Measurements from ENCODE around the gene BUD13.

Gene BUD13

DNA sequence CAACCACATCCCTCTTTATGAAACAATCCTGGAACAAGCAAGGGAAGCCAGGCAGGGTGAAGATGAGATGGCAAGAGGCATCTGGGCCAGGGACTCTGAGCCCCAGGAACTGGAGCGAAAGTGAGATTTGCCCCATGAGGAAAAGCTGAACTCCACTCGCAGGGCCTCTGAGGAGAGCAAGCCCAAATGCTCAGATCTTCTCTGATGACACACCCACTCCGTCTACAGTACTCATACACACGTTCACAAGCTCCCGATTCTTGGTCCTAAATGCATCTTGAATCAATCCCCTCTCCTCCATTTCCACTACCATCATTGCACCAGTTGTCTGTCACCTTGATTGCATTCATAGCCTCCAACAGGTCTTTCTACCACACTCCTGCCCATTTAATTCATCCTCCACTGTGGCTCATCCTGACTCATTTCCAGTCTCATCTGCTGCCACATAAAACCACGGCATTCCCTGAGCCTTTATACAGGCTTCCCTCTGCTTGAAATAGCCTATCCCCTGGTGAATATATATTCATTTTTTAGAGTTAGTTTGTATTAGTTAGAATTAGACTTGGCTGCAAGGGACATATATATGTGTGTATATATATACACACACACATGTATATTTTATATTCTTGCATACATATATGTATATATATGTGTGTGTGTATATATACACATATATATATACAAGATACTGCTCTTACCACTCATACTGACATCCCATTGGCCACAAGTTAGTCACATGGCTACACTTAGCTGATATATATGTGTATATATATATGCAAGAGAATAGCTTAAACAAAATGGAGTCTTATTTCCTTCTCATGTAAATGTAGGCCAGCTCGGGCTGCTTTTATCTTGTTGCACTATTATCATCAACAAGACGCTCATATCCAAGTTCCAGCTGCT lies 20.3 kb upstream of the BUD13 start:
- DNase-seq (ENCODE audit: low read depth) = peak; percentile 48

DNA sequence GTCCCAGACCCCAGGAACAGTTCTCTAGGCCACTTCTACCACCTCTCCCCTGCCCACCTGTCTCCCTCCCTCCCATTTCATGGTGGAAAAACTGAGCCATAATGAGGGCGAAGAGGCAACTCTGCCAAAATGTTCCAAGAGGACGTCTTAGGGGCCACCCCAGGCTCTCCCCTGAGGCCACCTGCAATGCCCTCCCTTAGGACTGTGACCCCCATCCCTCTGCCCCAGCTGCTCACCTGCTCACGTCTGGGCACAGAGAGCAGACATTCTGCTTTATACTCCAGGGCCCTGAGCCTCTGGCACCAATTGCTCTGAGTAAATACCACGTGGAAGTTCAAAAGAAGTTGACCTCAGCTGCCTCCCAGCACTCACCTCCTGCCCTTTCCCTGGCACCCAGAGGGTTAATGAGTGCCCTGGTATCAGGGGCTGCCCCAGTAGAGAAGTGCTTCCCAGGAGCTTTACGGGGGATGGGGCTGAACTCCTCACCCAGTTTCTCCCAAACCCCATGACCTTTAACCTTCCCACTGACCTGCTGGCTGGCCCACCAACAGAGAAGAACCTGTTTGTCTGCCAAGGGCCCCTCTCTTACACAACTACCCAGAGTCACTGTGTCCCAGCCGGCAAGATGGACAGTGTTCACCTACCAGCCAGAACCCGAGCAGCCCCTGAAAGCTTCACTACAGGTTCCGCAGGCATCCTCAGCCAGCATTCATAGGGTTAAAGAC lies 19.5 kb upstream of the BUD13 start:
- DNase-seq (ENCODE audit: low read depth) = no peak

DNA sequence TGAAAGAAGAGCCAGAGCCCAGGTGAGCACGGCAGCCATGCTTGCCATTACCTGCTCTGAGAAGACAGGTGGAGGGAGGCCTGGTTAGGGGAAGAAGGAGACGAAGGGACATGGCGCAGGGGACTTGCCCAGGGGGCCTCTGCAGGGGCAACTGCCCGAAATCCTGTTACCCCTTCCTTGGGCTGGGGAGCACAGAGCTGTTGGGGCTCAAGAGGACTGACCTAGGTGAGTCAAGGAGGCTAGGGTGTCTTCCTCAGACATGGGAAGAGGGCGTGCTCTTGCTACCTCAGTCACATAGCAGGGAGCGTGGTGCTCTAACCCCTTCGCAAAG lies 19.0 kb upstream of the BUD13 start, which contains the start of gene APOA5:
TSS of gene APOA5 (minus strand) at position 67 of the 331 bp plus-strand sequence. CDS start at position 48, 19 bp downstream.
- DNase-seq (ENCODE audit: low read depth) = no peak

DNA sequence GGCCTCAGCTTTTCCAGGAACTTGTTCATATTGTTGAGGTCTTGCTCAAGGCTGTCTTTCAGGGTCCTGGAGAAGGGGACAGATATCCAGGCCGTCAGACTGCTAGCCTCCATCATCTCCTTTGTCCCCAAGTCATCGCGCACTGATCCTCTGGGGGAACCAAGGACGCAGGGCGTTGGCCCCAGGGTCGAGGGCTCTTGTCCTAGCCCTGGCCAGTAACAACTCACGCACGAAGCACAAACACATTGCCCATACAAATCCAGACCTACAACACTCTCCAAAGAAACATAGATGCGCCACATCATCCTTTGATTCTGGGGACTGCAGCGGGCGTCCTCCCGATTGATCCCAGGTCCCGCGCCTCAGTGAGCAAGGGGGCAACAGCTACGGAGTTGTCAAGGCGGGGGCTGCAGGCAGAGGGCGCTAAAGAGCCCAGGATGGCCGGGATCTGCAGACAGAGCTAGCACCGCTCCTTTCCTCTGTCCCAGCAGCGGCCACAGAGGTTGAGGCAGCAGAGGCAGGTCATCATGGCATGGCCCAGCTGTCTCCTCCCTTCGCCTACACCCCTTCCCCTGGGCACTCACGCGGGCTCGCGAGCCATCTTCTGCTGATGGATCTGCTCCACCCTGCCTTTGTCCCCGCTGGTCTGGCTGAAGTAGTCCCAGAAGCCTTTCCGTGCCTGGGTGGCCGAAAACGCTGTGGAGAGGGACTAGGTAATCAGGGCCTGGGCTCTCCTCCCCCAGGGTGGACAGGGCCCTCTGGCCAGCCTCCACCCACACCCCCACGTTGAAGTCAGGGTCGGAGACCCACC lies 18.4 kb upstream of the BUD13 start:
- DNase-seq (ENCODE audit: low read depth) = peak; percentile 42

DNA sequence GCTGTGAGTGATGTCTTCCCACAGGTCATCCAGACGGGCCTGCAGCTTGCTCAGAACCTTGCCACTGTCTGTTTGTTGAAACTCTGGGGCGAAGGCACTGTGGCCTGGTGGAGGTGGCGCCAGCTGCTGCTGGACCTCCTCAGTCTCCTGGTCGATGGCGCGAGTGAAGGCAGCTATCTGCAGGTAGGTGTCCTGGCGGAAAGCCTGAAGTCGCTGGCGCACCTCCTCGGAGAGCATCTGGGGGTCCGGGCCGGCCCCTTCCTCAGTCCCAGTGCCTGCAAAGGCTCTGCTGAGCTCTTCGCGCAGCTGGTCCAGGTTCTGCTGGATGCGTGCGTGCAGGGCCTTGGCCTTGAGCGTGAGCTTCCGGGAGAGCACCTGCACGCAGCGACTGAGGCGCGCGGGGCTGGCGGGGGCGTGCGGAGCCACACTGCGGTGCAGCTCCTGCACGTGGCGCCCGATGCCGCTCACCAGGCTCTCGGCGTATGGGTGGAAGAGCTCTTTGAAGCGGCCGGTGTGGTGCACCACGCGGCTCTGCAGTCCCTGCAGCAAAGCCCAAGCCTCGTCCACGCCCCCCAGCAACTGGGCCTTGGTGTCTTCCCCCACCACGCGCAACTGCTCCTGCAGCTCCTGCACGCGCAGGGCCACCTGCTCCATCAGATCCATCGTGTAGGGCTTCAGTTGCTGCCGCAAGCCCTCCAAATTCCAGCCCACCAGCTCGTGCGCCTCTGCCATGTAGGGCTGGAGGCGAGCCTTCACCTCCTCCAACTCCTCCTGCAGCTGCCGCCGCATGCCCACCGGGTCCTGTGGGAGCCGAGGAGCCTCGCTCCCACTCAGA lies 17.6 kb upstream of the BUD13 start:
- DNase-seq (ENCODE audit: low read depth) = no peak

DNA sequence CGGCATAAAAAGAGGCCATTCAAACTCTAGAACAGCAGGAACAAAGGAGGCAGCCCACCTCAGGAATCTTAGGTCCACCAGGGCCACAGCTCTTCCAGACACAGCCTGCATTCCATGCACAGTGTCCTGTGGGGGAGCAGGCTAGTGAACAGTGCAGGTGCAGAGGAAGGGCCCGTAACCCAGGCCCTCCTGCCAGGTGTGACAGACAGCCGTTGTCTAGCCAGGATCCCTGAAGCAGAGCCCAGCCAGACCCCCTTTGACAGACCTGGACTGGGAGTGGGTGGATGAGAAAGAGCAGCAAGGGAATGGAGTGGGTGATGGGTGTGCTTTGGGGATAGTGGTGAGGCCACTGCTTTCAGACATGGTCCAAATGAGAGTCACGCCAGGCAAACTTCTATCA lies 16.2 kb upstream of the BUD13 start:
- DNase-seq (ENCODE audit: low read depth) = no peak

DNA sequence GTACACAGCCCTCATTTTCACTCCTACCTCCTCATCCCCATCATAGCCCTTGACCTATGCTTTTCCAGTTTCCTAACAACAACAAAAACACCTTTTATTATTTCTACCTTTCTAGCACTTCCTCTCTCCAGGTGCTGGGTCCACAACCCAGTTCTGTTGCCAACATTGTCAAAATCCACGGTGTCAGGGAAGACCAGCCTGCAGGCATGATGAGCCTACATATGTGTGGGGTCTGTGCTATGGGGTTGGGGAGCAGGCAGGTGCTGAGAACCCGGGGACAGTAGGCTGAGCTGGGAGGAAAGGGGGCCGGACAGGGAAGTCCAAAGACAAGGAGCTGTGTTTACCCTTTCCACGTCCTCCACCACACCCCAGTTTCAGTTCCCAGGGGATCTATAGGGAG lies 15.7 kb upstream of the BUD13 start:
- DNase-seq (ENCODE audit: low read depth) = no peak

DNA sequence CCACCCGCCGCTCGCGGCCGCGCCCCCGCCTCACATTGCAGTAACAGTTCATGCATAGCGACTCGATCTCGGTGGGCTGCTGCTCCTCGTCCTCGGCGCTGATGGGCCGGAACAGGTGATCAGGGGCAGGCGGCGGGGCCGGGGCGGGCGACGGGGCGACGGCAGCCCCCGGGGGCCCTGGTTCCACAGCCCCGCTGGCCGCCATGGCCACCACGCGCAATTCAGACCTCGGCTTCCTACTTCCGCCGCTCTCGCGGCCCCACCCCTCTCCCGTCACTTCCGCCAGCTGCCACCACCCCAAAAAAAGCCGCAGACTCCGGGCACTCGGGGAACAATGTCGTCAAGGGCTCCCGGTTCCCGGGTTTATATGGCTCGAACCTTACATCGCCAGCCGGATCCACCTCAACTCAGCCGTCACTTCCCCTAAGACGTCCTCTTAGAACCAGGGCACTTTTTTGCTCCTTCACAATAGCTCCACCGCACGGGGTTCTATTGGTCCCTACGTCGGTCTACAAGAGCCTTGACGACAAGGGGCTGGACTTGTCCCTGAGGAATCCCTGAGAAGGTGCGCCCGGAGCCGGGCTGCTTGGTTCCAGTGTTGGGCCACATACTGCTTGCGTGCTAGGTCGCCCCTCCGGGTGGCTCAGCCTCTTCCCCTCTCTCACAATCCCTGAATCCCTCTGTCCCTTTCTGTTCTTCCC lies 15.1 kb upstream of the BUD13 start, which contains the start of gene ZPR1:
TSS of gene ZPR1 (minus strand) at position 238 of the 701 bp plus-strand sequence. CDS start at position 205, 33 bp downstream.
- DNase-seq (ENCODE audit: low read depth) = peak; percentile 58

DNA sequence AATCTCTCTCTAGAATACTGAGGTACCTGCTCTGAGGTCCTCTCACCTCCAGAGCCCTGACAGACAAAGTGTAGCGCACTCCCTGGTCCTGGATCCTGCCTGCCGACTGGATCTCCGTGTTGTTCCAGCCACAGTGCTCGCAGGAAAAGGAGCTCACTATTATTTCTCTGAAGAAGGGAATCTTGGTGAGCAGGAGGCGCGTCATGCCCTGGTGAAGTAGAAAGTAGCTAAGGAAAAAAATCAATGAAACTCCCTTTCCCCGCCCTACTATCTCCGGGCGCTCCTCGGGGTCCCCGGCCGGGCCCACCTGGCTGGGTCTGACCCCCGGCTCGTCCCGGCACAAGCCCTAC lies 14.6 kb upstream of the BUD13 start:
- DNase-seq (ENCODE audit: low read depth) = peak; percentile 21

DNA sequence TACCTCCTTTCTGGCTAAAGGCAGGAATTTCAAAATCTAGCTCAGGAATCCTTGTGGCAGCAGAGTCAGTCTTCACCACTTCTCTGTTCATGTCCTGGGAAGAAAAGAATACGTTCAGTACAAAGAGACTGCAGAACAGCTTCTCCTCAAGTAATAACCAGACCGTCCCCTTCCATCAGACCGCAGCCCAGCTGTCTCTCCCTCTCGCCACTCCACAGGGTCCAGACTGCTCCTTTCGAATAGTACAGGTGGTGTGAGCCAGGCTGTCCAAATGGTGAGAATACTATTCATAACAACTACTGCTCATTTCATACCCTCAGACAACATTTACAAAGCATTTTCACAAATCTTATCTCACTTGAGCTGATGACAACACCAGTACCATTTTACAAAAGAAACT lies 14.2 kb upstream of the BUD13 start:
- no peak for DNase-seq (ENCODE audit: low read depth)

DNA sequence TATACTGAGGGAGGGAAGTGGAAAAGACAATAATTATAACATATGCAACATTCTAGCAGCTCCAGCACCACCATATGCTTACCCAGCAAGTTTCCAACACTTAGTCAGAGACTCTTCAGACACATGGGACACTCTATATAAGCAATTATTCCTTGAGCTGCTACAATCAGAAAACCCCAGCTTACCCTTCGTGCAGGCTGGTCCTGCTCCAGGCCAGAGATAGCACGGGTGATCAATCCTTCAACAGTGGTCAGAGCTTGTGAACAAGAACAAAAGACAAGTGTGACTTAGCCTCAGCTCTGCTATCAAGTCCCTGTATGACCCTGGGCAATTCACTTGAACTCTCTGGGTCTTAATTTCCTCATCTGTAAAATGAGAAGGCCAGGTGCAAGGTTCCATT lies 13.5 kb upstream of the BUD13 start:
- no peak for DNase-seq (ENCODE audit: low read depth)

DNA sequence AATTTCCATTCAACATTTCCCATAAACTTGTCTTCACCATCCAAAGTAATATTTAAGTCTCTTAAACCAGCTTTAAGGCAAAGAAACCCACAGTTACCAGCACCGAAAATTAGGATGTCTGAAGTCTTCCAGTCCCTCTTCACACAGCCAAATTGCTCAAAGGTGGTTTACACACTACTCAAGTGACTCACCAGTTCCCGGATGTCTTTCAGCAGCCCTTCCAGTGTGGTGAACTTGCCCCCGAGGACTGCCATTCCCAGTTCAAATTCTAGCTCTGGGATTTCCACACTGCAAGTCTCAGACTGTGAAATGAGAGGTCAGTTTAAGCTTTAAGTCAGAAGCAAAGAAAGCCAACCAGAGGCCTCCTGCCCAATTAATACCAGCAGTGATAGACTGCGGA lies 9.9 kb upstream of the BUD13 start:
- DNase-seq (ENCODE audit: low read depth) = peak; percentile 67

DNA sequence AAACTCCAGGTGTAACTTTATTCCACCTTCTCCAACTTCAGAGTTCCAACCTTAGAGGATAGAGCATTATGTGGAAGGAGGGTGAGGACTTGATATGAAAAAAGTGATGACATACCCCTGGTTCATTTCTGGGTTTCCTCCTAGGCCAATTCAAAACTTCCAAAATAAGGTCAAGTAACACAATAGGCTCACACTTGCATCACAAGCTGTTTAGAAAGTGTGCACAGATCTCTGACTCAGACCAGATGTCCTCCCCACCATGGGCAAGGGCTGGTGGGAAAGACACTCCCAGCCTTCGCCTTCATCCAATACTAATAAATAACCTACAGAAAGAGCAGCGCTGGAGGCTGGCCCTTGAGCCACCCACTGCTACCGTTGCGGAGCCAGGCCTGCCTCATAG lies 5.8 kb upstream of the BUD13 start:
- peak; percentile 27 for DNase-seq (ENCODE audit: low read depth)

DNA sequence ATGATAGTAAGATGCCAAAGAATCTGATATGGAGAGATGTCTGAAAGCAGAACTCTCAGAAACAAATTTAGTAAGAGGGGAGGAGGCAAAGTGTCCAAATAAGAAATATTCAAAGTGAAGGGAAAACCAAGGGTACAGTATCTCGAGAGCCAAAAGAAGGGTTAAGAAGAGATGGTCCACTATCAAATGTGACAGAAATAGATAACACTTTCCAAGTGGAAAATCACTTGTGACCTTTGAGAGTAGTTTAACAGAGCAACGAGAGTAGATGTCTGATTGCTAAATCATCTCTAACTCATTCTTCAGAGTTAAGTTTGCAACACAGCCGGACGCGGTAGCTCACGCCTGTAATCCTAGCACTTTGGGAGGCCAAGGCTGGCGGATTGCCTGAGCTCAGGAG lies 4.3 kb upstream of the BUD13 start:
- DNase-seq (ENCODE audit: low read depth) = peak; percentile 20

DNA sequence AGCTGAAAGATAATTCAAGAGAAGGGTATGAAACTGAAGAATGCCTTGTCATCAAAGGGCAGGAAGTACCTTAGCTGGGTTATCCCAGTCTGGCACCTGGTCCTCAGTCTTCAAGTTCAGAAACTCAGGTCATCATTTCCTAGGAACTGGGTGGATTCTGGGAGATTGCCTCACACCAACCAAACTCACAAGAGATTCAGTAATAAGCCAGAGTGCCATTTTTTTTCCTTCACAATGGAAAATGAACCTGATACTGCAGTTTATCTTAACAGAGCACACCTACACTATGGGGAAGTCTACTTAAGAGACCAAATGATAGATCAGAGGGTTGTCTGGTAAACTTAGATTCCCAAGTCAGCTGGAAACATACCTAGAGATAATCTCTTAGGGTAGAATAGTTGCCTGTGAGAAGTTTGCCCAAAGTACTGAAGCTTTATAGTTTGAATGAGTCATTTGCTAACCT lies 3.8 kb upstream of the BUD13 start:
- DNase-seq (ENCODE audit: low read depth) = no peak

DNA sequence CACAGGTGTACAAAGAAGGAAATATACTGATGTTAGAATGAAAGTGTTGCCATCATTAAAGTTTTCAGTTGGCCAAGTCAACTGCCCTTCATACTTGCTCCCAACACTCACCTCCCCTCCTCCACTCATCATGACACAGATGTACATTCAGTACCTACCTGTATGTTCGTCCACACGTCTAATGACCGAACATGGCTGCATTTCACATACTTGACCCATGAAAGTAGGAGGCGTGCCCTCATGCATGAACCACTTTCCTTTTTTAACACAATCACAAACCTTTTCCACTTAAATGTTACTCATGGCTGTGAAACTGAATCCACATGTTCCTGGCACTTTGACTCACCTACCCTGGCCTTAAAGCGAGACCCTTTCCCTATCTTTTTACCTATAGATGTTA lies 3.2 kb upstream of the BUD13 start:
- no peak for DNase-seq (ENCODE audit: low read depth)

DNA sequence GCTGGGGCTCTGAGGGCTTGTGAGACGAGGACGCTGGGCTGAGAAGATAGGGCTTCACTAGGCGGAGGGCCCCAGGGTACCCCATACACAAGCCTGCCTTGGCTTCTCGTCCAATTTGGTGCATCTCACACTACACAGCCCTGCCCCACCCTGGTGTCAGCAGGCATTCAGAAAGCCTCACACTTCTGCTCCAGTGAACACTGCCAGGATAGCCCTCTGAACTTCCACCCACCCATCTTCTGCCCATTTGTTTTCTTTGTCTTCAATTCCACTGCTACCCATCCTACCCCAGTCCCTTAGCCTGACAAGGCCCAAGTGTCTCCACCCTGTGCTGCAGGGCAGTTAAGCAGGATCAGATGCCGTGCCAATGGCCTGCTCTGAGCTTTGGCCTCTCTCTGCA lies 1.9 kb upstream of the BUD13 start:
- no peak for DNase-seq (ENCODE audit: low read depth)

DNA sequence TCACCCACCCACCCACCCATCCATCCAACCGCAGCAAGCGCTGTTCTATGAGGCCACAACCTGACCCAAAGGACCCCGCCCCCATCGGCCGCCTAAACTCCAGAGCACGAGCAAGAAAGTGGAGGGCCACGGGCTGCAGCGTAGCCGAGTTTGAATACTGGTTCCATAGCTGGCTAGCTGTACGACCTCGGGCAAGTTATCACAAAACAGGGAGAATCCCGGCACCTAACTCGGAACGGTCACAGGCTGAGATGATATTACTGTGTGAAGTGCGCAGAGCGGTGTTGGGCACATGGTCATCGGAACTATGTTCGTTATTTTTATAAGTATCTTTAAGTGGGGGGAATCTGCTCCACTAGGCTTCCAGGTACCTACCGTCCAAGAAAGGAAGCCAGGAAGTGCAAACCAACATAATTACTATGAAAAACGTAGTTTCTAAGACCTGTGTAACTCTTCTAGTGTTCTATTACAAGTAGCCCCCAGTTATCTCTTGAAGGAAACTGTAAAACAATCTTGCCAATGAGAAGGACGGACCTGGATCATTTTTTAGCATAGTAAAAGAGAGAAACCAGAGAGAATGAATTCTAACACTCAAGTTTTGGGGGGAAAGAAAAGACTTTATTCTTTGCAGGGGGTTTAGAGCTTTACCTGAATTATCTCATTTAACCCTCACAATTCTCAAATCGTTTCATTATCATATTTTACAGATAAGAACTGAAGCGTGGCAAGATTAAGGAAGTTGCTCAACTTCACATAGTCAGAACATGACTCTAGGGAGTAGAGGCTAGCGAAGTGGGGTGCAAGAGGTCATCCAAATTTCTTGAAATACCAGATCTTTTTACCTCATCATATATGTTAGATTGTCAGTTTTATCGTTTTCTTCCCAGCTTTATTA lies 663 bp upstream of the BUD13 start:
- peak; percentile 49 for DNase-seq (ENCODE audit: low read depth)

DNA sequence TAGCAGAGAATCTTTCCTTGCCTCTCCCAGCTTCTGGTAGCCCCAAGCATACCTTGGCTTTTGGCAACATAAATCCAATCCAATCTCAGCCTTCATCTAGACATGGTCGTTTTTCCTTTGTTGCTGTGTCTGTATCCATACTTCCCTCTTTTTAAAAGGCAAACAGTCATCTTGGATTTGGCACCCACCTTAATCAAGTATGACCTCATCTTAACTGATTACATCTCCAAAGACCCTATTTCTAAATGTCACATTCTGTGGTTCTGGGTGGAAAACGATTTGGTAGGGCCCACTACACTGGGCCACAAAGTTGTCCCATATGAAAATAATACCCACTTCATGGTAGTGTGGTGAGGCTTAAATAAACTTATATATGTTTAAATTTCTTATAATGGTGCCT lies 852 bp downstream of the BUD13 start:
- no peak for DNase-seq (ENCODE audit: low read depth)

DNA sequence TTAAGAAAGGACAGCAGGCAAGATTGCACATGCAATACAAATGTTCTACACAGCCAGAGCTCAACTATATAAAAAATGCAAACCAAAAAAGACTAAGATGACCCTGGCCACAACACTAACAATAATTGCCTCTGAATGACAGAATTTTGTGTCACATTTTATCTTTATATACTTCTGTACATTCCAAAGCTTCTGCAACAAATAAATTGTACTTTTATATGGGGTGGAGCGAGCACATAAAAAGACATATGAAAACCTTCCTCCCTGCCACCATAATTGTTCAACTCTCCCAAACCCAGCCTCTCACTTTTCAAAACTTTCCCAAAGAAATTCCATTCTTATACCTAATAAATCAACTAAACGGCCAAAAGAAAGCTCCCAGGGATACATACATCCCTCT lies 10.7 kb downstream of the BUD13 start:
- DNase-seq (ENCODE audit: low read depth) = no peak

All from iris pigment epithelial cell (primary cell).